ENCODE data around the gene CYP46A1. TPM values are rescaled to one million over a fixed set of nuclear protein-coding genes. Genes with fewer than 3 reads are reported as not detected.

Gene CYP46A1
- polyA plus RNA-seq, 2 of the 4 experiments (the other 2 are of a cell fraction): 0.06 to 0.13 TPM

GRCh38 chr14:99750746-99751450 lies 66.8 kb downstream of the CYP46A1 start:
- ChIA-PET POLR2A (no interaction called here), CTCF (interaction anchor here (1.0 to 20.7 kb wide), 5 partner anchors 16 to 148 kb away, joined by 3 to 263 read pairs (median 5); partner anchors contain the start of gene EML1)
- Histone ChIP-seq H3K27ac (peak overlapping the region in 1 of 2 experiments; percentile 92; a peak in 3 of 6 replicates), H3K4me2 (no peak overlapping the region), H3K4me3 (no peak overlapping the region), H3K9me3 (no peaks in the 10 kb centered on the region), H3K4me1 (peaks cover 60% of the 10 kb centered on the region)
- 83% methylated on average over 11 of the region's 11 CpGs for WGBS (ENCODE audit: missing lambda C conversion rate)
- DNase-seq (ENCODE audit: low read depth in 1 of 2, low spot score in 1 of 2) (no peak), FAIRE-seq (no peak), ATAC-seq (no peak)
- no peak for TF ChIP-seq EP300 (IDR thresholded peaks at IDR 0.05)

DNA sequence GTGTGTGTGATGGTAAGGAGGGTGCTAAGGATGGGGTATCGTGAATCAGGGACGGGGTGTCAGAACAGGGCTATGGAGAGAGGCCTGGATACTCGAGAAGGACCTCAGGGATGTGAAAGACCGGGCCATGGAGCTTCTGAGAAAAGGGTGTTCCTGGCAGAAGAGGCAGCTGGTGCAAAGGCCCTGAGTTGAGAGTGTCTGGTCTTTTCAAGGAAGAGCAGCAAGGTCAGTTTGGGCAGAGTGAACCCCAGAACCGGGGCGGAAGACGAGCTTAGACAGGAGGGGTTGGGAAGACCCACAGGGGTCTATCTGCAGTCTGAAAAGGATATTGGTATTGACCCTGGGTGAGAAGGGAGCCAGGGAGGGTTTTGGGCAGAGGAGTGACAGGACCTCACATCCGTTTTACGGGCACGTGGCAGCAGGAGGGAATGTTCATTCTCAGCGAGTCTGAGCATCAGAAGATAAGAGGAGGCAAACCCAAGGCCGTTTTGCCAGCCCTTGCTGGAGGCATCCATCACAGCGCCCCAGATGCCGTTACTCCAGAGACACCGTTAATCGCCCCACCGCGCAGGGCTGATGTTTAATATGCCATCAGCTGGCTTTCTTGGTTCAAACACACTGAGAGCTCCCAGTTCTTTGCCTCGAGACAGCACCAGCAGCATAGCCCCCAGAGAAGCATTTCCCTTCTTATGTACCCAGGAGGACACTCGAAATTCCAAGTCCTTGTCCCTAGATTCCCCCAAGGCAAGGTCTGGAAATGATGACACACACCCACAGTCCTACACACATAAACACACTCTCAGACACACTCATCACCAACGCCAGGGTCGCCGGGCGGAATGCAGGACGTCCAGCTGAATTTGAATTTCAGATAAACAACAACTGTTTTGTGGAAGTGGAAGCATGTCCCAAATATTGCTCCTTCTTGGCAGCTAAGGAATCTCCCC lies 67.7 kb downstream of the CYP46A1 start:
- no peak for DNase-seq (ENCODE audit: low read depth in 1 of 2, low spot score in 1 of 2)
- CTCF ChIA-PET: interaction anchor here (0.6 to 20.7 kb wide), 12 partner anchors 8 to 147 kb away, joined by 3 to 263 read pairs (median 4); partner anchors contain the start of gene EML1
- Histone ChIP-seq H3K9me3 (no peaks in the 10 kb centered on the region), H3K4me3 (no peak overlapping the region), H3K4me1 (peaks cover 62% of the 10 kb centered on the region), H3K4me2 (peak overlapping the region; percentile 65), H3K27ac (peak overlapping the region; percentile 83 to 92)
- WGBS (ENCODE audit: missing lambda C conversion rate): 74% methylated on average over 25 of the region's 25 CpGs
- POLR2A ChIA-PET: no interaction called here
- no peak for ATAC-seq
- TF ChIP-seq FOXS1 (CRISPR knock-in tag; IDR thresholded peaks at IDR 0.05) (no peak), JUN (IDR thresholded peaks at IDR 0.05) (no peak), GATA3 (IDR thresholded peaks at IDR 0.05; ENCODE audit: borderline replicate concordance) (no peak), POLR2AphosphoS2 (conservative IDR thresholded peaks at IDR 0.05; ENCODE audit: low read length) (no peak), POLR2A (IDR thresholded peaks at IDR 0.05; ENCODE audit: low read length) (no peak), FOSB (CRISPR knock-in tag; IDR thresholded peaks at IDR 0.05) (no peak)
- FAIRE-seq: no peak

GRCh38 chr14:99752486-99753121 lies 68.5 kb downstream of the CYP46A1 start:
- ATAC-seq (peak in 1 of 2 experiments; percentile 18; a peak in 3 of 6 replicates), DNase-seq (ENCODE audit: low read depth in 1 of 2, low spot score in 1 of 2) (peak in 1 of 2 experiments; percentile 47), FAIRE-seq (no peak)
- H3K4me1 ChIP-seq: peaks cover 62% of the 10 kb centered on the region
- peak overlapping the region; percentile 83 to 92 for H3K27ac ChIP-seq
- ChIA-PET POLR2A (no interaction called here), CTCF (interaction anchor here (0.9 to 20.7 kb wide), 10 partner anchors 8 to 146 kb away, joined by 3 to 263 read pairs (median 4); partner anchors contain the start of gene EML1)
- no peak overlapping the region for H3K4me3 ChIP-seq
- peak overlapping the region; percentile 65 for H3K4me2 ChIP-seq
- no peaks in the 10 kb centered on the region for H3K9me3 ChIP-seq
- 30% methylated on average over 7 of the region's 9 CpGs for WGBS (ENCODE audit: missing lambda C conversion rate)
- TF ChIP-seq RARB (CRISPR knock-in tag; IDR thresholded peaks at IDR 0.05): no peak
- no peak for TF ChIP-seq NR3C1 (IDR thresholded peaks at IDR 0.05)
- TF ChIP-seq HOXB13 (CRISPR knock-in tag; IDR thresholded peaks at IDR 0.05; ENCODE audit: low read depth): no peak
- TF ChIP-seq, protein P1, sequence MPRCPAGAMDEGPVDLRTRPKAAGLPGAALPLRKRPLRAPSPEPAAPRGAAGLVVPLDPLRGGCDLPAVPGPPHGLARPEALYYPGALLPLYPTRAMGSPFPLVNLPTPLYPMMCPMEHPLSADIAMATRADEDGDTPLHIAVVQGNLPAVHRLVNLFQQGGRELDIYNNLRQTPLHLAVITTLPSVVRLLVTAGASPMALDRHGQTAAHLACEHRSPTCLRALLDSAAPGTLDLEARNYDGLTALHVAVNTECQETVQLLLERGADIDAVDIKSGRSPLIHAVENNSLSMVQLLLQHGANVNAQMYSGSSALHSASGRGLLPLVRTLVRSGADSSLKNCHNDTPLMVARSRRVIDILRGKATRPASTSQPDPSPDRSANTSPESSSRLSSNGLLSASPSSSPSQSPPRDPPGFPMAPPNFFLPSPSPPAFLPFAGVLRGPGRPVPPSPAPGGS (IDR thresholded peaks at IDR 0.05): no peak
- TF ChIP-seq SMC3 (IDR thresholded peaks at IDR 0.05): no peak
- no peak for TF ChIP-seq HMGXB4 (CRISPR knock-in tag; IDR thresholded peaks at IDR 0.05; ENCODE audit: borderline replicate concordance)
- no peak for TF ChIP-seq TFCP2L1 (CRISPR knock-in tag; IDR thresholded peaks at IDR 0.05)
- TF ChIP-seq POLR2AphosphoS2 (conservative IDR thresholded peaks at IDR 0.05; ENCODE audit: low read length): no peak
- no peak for TF ChIP-seq CTCF (IDR thresholded peaks at IDR 0.05)
